A673 (cell line): ENCODE data around the gene DIPK2A. TPM values are rescaled to one million over a fixed set of nuclear protein-coding genes. Genes with fewer than 3 reads are reported as not detected.
A peak's percentile ranks its signal among the peaks of the same experiment; 100 is the strongest.

ENCODE experiments used
- Bru-seq: library from RNA; stranded (reverse); fragments of 400-500 nt; gene quantifications from one replicate; lab custom pipeline; 2021; lab: Mats Ljungman, UMichigan
- BruChase-seq, 2 experiments: library from RNA; stranded (reverse); fragments of 400-500 nt; gene quantifications; one replicate each; lab custom pipeline; 2021; lab: Mats Ljungman, UMichigan
- BruUV-seq: library from RNA; stranded (reverse); fragments of 400-500 nt; replicated peaks from 2 replicates; lab custom pipeline; 2021; lab: Mats Ljungman, UMichigan
- CTCF ChIA-PET: fragments of 300-600 bp; sonication (Branson Sonifier 250); formaldehyde crosslinking; loops from one replicate; lab custom pipeline; 2022; ENCODE audit warnings: antibody characterized with exemption; lab: Charles Lee
- POLR2A ChIA-PET: fragments of 300-600 bp; sonication (Branson Sonifier 250); formaldehyde crosslinking; loops from one replicate; lab custom pipeline; 2022; ENCODE audit warnings: antibody characterized with exemption; ENCODE audit not compliant: low non-redundant PET; lab: Charles Lee
- DNase-seq: peaks from one replicate; pipeline ENCODE4 v3.0.0-alpha.2; 2015; ENCODE audit warnings: low spot score
- H3K27ac ChIP-seq: fragments of 200-600 bp; sonication (generic); 2 replicates; pipeline ENCODE4 v1.5.1; 2016; ENCODE audit warnings: mixed run types, low read depth, mild to moderate bottlenecking, mixed read lengths, antibody characterized with exemption, low read length; ENCODE audit not compliant: poor library complexity, severe bottlenecking
- H3K27me3 ChIP-seq: fragments of 200-600 bp; sonication (generic); replicated peaks from 2 replicates; pipeline ENCODE4 v1.6.1; 2017; ENCODE audit warnings: mixed run types, low read depth, mild to moderate bottlenecking, mixed read lengths, antibody characterized with exemption, low read length; ENCODE audit not compliant: insufficient read depth, poor library complexity
- H3K36me3 ChIP-seq: fragments of 200-600 bp; sonication (generic); 2 replicates; pipeline ENCODE4 v1.6.1; 2016; ENCODE audit warnings: mixed run types, mild to moderate bottlenecking, mixed read lengths, antibody characterized with exemption, low read length; ENCODE audit not compliant: insufficient read depth, poor library complexity, severe bottlenecking
- H3K4me1 ChIP-seq: fragments of 200-600 bp; sonication (generic); 2 replicates; pipeline ENCODE4 v1.6.1; 2017; ENCODE audit warnings: mixed run types, mild to moderate bottlenecking, mixed read lengths, antibody characterized with exemption, low read length; ENCODE audit not compliant: insufficient read depth, poor library complexity, severe bottlenecking
- H3K4me3 ChIP-seq: fragments of 200-600 bp; sonication (generic); 2 replicates; pipeline ENCODE4 v1.5.1; 2016; ENCODE audit warnings: low read depth, mixed run types, mild to moderate bottlenecking, mixed read lengths, low read length; ENCODE audit not compliant: poor library complexity, severe bottlenecking
- H3K9me3 ChIP-seq: fragments of 200-600 bp; sonication (generic); 2 replicates; pipeline ENCODE4 v1.6.1; 2016; ENCODE audit warnings: mixed run types, low read depth, mild to moderate bottlenecking, mixed read lengths, antibody characterized with exemption, low read length; ENCODE audit not compliant: poor library complexity, severe bottlenecking
- EZH2 ChIP-seq: fragments of 200-600 bp; sonication (generic); IDR thresholded peaks from 2 replicates; pipeline ENCODE4 v1.6.1; 2017; ENCODE audit warnings: borderline replicate concordance, low read depth, mild to moderate bottlenecking, mixed read lengths, antibody characterized with exemption, low read length; ENCODE audit not compliant: poor library complexity, severe bottlenecking
- intact Hi-C: fragments of 100-400 bp; cut with micrococcal nuclease; formaldehyde crosslinking; loops from one replicate; pipeline ENCODE4 v1.10.0; 2022; ENCODE audit not compliant: unreplicated experiment
- long read RNA-seq: library from polyadenylated mRNA; stranded (forward); transcript quantifications from one replicate; pipeline ENCODE4 v2.0.0, GENCODE V29; 2022
- total RNA-seq: library from RNA; stranded (reverse); gene quantifications from 2 replicates; pipeline ENCODE4 v1.2.3, GENCODE V29; 2021
- TF ChIP-seq, protein P1 (sequence below): fragments of 300-800, 200-600 bp; sonication (generic); conservative IDR thresholded peaks from 2 replicates; pipeline ENCODE4 v1.5.1; 2017; ENCODE audit warnings: low read depth, mild to moderate bottlenecking, antibody characterized with exemption, low read length, moderate library complexity, mixed read lengths

The DIPK2A gene, protein sequence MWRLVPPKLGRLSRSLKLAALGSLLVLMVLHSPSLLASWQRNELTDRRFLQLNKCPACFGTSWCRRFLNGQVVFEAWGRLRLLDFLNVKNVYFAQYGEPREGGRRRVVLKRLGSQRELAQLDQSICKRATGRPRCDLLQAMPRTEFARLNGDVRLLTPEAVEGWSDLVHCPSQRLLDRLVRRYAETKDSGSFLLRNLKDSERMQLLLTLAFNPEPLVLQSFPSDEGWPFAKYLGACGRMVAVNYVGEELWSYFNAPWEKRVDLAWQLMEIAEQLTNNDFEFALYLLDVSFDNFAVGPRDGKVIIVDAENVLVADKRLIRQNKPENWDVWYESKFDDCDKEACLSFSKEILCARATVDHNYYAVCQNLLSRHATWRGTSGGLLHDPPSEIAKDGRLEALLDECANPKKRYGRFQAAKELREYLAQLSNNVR
- total RNA-seq (41.9 and 47.7 TPM in 2 replicates), Bru-seq, nascent RNA (percentile 96 among the genes with signal in this experiment), BruChase-seq, experiment 1, labeled RNA remaining after a 2-hour chase (percentile 97 among the genes with signal in this experiment), BruChase-seq, experiment 2, labeled RNA remaining after a 6-hour chase (percentile 70 among the genes with signal in this experiment)
- long read RNA-seq, full-length matches to known transcripts, result 78 of 83 reads
- long read RNA-seq, partial matches to known transcripts, result 0 of 83 reads
- long read RNA-seq, other reads (novel, unspliced or antisense), result 5 of 83 reads

DNA sequence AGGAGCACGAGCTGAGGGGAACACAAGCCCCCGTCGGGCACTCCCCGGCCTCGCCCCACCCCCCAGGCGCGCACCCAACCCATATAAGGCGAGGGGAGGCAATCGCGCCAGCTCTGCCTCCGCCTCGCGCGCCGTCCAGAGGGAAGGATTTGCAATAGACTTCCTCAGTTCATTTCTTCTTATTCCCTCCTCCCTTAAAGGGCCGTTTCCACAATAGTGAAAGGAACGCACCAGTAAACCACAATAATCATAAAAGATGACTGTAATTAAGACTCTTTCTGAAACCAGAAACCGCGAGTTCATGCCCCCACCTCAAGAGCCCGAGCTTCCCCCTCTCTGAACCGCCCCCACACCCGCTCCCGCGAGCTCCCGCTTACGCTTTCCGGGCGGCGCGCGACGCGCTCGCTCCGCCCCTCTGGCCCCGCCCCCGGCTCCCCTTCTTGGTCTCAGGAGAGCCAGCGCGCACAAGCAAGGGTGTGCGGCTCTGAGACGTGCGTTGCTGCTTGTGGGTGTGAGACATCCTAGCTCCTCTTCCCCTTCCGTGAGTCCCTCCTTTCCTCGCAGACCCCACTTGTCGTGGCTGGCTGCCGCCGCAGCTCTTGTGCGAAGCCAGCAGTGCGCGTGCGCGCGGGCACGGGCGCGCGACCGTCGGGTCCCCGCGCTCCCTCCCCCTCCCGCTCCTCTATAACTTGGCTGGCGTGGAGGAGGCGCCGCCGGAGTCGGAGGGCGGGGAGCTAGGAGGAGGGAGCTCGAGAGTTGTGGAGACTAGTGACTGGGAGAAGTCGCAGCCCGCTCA lies at the start of gene DIPK2A:
Gene DIPK2A (plus strand): TSS at position 465 of the 796 bp plus-strand sequence. CDS start 510 bp downstream, outside the sequence.
- ChIA-PET CTCF (no interaction called here), POLR2A (interaction anchor here (0.5 to 0.7 kb wide), 4 partner anchors 95 to 688 kb away, joined by 3 to 4 read pairs (median 4); no protein-coding TSS in a partner anchor)
- H3K27ac ChIP-seq, result peak within 1 kb of the TSS; percentile 94
- H3K27me3 ChIP-seq, result no peaks in the 10 kb centered on the region
- BruUV-seq, result no TSS peak
- intact Hi-C loops, result loop anchor here (2.0 to 10.0 kb wide), 6 partner anchors 286 to 1791 kb away; no protein-coding TSS in a partner anchor
- no peaks in the 10 kb centered on the region for H3K36me3 ChIP-seq
- peaks cover 19% of the 10 kb centered on the region for H3K4me1 ChIP-seq
- no peaks in the 10 kb centered on the region for H3K9me3 ChIP-seq
- DNase-seq, result peak; percentile 97
- TF ChIP-seq EZH2, result no peak
- TF ChIP-seq, protein P1, sequence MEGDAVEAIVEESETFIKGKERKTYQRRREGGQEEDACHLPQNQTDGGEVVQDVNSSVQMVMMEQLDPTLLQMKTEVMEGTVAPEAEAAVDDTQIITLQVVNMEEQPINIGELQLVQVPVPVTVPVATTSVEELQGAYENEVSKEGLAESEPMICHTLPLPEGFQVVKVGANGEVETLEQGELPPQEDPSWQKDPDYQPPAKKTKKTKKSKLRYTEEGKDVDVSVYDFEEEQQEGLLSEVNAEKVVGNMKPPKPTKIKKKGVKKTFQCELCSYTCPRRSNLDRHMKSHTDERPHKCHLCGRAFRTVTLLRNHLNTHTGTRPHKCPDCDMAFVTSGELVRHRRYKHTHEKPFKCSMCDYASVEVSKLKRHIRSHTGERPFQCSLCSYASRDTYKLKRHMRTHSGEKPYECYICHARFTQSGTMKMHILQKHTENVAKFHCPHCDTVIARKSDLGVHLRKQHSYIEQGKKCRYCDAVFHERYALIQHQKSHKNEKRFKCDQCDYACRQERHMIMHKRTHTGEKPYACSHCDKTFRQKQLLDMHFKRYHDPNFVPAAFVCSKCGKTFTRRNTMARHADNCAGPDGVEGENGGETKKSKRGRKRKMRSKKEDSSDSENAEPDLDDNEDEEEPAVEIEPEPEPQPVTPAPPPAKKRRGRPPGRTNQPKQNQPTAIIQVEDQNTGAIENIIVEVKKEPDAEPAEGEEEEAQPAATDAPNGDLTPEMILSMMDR, result no peak
- peak within 1 kb of the TSS; percentile 90 for H3K4me3 ChIP-seq

DNA sequence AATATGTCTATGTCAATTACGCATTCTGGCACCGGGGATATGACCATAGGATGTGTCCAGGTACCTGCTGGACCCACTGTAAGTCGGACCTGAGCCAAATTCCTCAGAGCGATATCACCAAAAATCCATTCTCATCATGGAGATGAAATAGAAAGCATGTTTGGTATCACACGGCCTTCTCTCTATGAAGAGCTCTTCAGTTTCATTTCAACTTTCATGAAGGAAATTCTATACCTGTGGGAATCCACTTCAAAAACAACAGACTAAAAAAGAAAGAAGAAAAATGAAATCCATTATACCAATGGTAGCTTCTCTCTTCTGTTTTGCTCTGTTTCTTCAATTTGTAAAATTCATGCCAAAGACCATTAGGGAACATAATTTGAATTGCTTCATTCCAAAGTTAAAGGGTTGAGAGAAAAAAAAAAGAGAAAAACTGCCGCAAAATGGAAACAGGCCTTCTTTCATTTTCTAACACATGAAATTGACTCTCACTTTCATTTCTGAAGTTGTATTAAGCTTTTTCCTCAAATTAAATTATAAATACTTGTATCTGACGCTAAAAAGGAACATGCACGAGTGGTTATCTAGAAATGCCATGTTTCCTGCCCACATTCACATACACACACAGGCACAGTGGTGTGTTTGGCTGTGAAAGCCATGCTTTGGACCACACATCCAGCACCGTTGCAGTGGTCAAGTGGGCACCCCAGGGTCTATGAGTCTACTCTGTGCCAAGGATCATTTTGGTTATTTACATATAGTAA lies 46.9 kb upstream of the DIPK2A start:
- ChIA-PET CTCF (no interaction called here), POLR2A (no interaction called here)
- no TSS peak for BruUV-seq
- no peaks in the 10 kb centered on the region for H3K9me3 ChIP-seq
- DNase-seq, result no peak
- no peaks in the 10 kb centered on the region for H3K36me3 ChIP-seq
- no peak overlapping the region for H3K27ac ChIP-seq
- H3K4me1 ChIP-seq, result no peaks in the 10 kb centered on the region
- no peak overlapping the region for H3K4me3 ChIP-seq
- TF ChIP-seq EZH2, result no peak
- H3K27me3 ChIP-seq, result no peaks in the 10 kb centered on the region
- intact Hi-C loops, result no loop called here

DNA sequence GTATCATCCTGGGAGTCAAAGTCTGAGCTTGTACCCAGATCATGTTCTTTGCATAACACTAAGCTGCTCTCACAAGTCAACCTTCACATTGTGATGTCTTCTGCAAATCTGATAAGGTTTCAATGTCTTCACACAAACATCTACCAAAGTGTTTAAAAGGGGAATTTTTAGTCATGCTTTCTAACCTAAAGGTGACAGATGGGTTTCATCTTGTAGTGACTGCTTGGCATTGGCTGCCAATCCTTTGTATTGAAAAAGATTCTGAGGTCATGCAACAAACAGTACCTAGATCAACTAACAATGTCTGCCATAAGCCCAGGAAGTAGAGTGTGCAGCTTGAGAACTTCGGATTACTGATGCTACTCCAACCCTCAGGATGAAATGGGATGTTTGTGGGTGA lies 43.6 kb upstream of the DIPK2A start:
- Histone ChIP-seq H3K4me3 (no peak overlapping the region), H3K27ac (no peak overlapping the region), H3K36me3 (no peaks in the 10 kb centered on the region), H3K27me3 (no peaks in the 10 kb centered on the region), H3K9me3 (no peaks in the 10 kb centered on the region), H3K4me1 (no peaks in the 10 kb centered on the region)
- TF ChIP-seq, protein P1, result no peak
- TF ChIP-seq EZH2, result no peak
- intact Hi-C loops, result no loop called here
- BruUV-seq, result no TSS peak
- ChIA-PET CTCF (no interaction called here), POLR2A (no interaction called here)
- DNase-seq, result no peak
